Right lobe of liver (tissue), 6 donors: Measurements from ENCODE around the gene SDK1. TPM values are rescaled to one million over a fixed set of nuclear protein-coding genes. Genes with fewer than 3 reads are reported as not detected.

ENCODE experiments used
- ATAC-seq, 4 donors: fragments of 200-7000 bp; cut with Tn5 transposase; one replicate each; pipeline ENCODE4 v1.9.1; 2020; ENCODE audit warnings: mild to moderate bottlenecking in 4 of 4, moderate library complexity in 4 of 4
- DNase-seq, 3 donors: peaks; one replicate each; pipeline ENCODE4 v3.0.0-alpha.2; 2020
- H3K27ac ChIP-seq, 3 donors: fragments of 200-600 bp; one replicate each; pipeline ENCODE4 v1.8.0; 2022
- H3K27me3 ChIP-seq, 2 donors: fragments of 200-600 bp; one replicate each; pipeline ENCODE4 v1.8.0; 2022
- H3K36me3 ChIP-seq, 4 donors: fragments of 200-600 bp; sonication (generic) in 1 of 4; one replicate each; pipeline versions ENCODE4 v1.5.1 to v1.8.0; 2017 to 2022; ENCODE audit warnings: control low read depth in 1 of 4
- H3K4me1 ChIP-seq, 4 donors: fragments of 200-600 bp; sonication (generic) in 1 of 4; one replicate each; pipeline versions ENCODE4 v1.5.1 to v1.8.0; 2017 to 2022; ENCODE audit warnings: control low read depth in 1 of 4
- H3K4me3 ChIP-seq, 3 donors: fragments of 200-600 bp; one replicate each; pipeline ENCODE4 v1.8.0; 2022
- H3K9me3 ChIP-seq, 4 donors: fragments of 200-600 bp; sonication (generic) in 1 of 4; one replicate each; pipeline versions ENCODE4 v1.5.1 to v1.8.0; 2017 to 2022; ENCODE audit warnings: control low read depth in 1 of 4
- POLR2A ChIP-seq: fragments of 450-650 bp; IDR thresholded peaks from one replicate; pipeline ENCODE4 v1.6.1; 2017; ENCODE audit warnings: antibody characterized with exemption, mild to moderate bottlenecking
- WGBS: methylation state at CpG from one replicate; pipeline ENCODE4 v1.1.6; 2018; ENCODE audit warnings: low coverage, low lambda C conversion rate; ENCODE audit not compliant: insufficient coverage; ENCODE audit errors: missing lambda C conversion rate; 5-methylcytosine and 5-hydroxymethylcytosine counted together
- intact Hi-C, 2 donors: fragments of 100-400 bp; cut with DNase I; formaldehyde crosslinking; loops; one replicate each; pipeline versions ENCODE4 v1.11.2 to v1.14.1; 2022
- long read RNA-seq: library from polyadenylated mRNA; unstranded; transcript quantifications from one replicate; pipeline ENCODE4 v2.0.0, GENCODE V29; 2019
- total RNA-seq, 6 experiments: library from RNA; depleted of rRNA in 2 of 6; stranded (reverse); fragments of >200 nt in 2 of 6; fragmentation: NEBNext Ultra II Directional in 3 of 6; extraction: Animal tissue kit (Norgen Biotek cat#: 25700) in 3 of 6; gene quantifications; one replicate each; pipeline versions ENCODE4 v1.1.0 to v1.2.4, GENCODE V29; 2016 to 2023
- TF ChIP-seq, protein P1 (sequence below), 4 donors: fragments of 200-600 bp in 3 of 4; fragments of 450-650 bp in 1 of 4; IDR thresholded peaks; one replicate each; pipeline versions ENCODE4 v1.5.1 to v1.8.0; 2016 to 2022; ENCODE audit warnings: antibody characterized with exemption in 4 of 4, mild to moderate bottlenecking in 2 of 4
- donor health status: DM: no; HTN: yes; CAD: no.
- donor health status: DM: no; HTN: no; CAD: no.
- donor health status: DM: no; HTN: no; CAD: no.
- donor health status: DM: no; HTN: yes; CAD: no.
- donor health status: DM: no; HTN: yes; CAD: no.

SDK1 gene, protein sequence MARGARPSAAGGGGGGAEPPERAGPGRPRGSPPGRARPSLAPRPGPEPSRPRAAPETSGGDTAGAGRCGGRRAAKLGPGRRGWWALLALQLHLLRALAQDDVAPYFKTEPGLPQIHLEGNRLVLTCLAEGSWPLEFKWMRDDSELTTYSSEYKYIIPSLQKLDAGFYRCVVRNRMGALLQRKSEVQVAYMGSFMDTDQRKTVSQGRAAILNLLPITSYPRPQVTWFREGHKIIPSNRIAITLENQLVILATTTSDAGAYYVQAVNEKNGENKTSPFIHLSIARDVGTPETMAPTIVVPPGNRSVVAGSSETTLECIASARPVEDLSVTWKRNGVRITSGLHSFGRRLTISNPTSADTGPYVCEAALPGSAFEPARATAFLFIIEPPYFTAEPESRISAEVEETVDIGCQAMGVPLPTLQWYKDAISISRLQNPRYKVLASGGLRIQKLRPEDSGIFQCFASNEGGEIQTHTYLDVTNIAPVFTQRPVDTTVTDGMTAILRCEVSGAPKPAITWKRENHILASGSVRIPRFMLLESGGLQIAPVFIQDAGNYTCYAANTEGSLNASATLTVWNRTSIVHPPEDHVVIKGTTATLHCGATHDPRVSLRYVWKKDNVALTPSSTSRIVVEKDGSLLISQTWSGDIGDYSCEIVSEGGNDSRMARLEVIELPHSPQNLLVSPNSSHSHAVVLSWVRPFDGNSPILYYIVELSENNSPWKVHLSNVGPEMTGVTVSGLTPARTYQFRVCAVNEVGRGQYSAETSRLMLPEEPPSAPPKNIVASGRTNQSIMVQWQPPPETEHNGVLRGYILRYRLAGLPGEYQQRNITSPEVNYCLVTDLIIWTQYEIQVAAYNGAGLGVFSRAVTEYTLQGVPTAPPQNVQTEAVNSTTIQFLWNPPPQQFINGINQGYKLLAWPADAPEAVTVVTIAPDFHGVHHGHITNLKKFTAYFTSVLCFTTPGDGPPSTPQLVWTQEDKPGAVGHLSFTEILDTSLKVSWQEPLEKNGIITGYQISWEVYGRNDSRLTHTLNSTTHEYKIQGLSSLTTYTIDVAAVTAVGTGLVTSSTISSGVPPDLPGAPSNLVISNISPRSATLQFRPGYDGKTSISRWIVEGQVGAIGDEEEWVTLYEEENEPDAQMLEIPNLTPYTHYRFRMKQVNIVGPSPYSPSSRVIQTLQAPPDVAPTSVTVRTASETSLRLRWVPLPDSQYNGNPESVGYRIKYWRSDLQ (N-terminal part only)
- 1 to 10 TPM in 2 of 6 experiments, under 1 TPM in 4; 0.07 to 1.4 (median 0.65) TPM for total RNA-seq
- long read RNA-seq = 0 reads

DNA sequence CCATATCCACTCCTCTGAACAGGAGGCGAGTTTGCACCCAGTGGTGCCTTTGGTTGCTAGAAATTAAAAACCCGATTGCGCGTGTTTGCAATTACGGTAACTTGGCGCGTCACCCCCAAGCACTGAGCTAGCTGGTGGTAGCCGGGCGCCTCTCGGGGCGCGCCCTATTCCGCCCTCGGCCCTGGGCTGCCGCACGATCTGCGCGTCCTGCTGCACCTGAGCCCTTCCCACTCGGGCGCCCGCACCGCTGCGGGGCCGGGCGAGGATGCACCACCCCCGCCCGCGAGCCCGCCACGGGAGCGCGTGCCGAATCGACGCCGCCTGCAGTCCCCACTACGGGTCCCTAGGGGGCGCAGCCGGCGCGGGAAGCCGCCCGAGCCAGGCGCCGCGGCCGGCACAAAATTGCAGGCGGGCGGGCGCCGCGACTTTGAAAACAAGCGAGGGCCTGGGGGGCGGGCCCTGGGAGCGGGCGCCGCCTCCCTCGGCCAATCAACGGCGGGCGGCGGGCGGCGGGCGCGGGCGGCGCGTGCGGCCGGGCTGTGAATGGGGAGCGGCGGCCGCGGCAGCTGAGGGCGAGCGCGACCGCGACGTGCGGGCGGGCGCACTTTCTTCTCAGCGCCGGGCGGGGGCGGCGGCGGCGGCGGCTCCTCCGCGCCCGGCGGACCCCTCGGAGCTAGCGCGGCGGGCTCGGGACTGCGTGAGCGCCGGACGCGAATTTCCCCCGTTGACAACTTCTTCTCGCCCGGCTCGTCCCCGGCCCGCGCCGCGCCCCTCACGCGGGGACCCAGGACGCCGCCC, at the start of gene SDK1:
SDK1 (plus strand) TSS at position 602 of the 798 bp plus-strand sequence. CDS start 335 bp downstream, outside the sequence.
- Histone ChIP-seq H3K4me3 (peak within 1 kb of the TSS; percentile 35 to 53 (median 43)), H3K27ac (no peak within 1 kb of the TSS), H3K36me3 (no peaks in the 10 kb centered on the region), H3K9me3 (no peaks in the 10 kb centered on the region), H3K4me1 (peaks cover 0 to 10% (median 0%) of the 10 kb centered on the region in 4 donors), H3K27me3 (no peaks in the 10 kb centered on the region)
- intact Hi-C loops = no loop called here
- ATAC-seq (peak; percentile 96 to 99 (median 98)), DNase-seq (peak; percentile 92 to 93 (median 92))
- WGBS = 0% methylated on average over 13 of the region's 119 CpGs
- TF ChIP-seq, protein P1, sequence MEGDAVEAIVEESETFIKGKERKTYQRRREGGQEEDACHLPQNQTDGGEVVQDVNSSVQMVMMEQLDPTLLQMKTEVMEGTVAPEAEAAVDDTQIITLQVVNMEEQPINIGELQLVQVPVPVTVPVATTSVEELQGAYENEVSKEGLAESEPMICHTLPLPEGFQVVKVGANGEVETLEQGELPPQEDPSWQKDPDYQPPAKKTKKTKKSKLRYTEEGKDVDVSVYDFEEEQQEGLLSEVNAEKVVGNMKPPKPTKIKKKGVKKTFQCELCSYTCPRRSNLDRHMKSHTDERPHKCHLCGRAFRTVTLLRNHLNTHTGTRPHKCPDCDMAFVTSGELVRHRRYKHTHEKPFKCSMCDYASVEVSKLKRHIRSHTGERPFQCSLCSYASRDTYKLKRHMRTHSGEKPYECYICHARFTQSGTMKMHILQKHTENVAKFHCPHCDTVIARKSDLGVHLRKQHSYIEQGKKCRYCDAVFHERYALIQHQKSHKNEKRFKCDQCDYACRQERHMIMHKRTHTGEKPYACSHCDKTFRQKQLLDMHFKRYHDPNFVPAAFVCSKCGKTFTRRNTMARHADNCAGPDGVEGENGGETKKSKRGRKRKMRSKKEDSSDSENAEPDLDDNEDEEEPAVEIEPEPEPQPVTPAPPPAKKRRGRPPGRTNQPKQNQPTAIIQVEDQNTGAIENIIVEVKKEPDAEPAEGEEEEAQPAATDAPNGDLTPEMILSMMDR (IDR thresholded peaks at IDR 0.05) = peak; percentile 91 to 97 (median 94)
- peak; percentile 15 for TF ChIP-seq POLR2A

DNA sequence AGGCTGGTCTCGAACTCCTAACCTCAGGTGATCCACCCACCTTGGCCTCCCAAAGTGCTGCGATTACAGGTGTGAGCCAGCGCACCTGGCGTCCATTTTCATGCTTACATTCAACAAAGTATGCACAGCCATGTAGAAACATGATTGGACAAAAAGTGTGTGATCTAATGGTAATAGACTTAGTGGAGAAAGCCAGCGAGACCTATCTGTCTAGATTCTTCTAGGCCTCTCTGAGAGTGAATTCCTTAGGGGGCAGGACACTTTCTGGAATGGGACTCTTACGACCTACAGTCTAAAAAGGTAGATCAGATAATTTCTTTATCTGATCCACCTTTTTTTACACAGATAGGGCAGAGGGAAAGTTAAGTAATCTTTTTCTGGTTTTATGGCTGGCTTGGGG, 46.3 kb upstream of the SDK1 start:
- intact Hi-C loops = no loop called here
- Histone ChIP-seq H3K9me3 (no peaks in the 10 kb centered on the region), H3K36me3 (no peaks in the 10 kb centered on the region), H3K4me1 (no peaks in the 10 kb centered on the region), H3K4me3 (no peak overlapping the region), H3K27me3 (no peaks in the 10 kb centered on the region), H3K27ac (no peak overlapping the region)
- DNase-seq = no peak
- 65% methylated on average over 6 of the region's 6 CpGs for WGBS
- TF ChIP-seq, protein P1 (IDR thresholded peaks at IDR 0.05) = no peak
- TF ChIP-seq POLR2A = no peak
- no peak for ATAC-seq

DNA sequence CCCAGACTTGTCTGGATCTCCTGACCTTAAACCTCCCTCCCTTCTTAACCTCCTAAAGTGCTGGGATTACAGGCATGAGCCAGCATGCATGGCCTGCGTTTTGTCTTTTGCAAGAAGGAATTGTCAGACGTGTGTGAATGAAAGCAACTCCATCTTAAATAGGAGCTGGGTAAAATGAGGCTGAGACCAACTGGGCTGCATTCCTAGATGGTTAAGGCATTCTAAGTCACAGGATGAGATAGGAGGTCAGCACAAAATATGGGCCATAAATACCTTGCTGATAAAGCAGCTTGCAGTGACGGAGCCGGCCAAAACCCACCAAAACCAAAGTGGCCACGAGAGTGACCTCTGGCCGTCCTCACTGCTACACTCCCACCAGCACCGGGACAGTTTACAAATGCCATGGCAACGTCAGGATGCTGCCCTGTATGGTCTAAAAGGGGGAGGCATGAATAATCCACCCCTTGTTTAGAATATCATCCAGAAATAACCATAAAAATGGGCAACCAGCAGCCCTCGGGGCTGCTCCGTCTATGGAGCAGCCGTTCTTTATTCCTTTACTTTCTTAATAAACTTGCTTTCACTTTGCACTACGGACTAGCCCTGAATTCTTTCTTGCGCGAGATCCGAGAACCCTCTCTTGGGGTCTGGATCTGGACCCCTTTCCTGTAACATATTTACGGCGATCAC, 41.2 kb upstream of the SDK1 start:
- DNase-seq = no peak
- no peak for TF ChIP-seq POLR2A
- TF ChIP-seq, protein P1 (IDR thresholded peaks at IDR 0.05) = no peak
- H3K27me3 ChIP-seq = no peaks in the 10 kb centered on the region
- intact Hi-C loops = no loop called here
- H3K36me3 ChIP-seq = no peaks in the 10 kb centered on the region
- H3K4me3 ChIP-seq = peak overlapping the region in 1 of 3 donors; percentile 3
- no peaks in the 10 kb centered on the region for H3K4me1 ChIP-seq
- H3K9me3 ChIP-seq = no peaks in the 10 kb centered on the region
- no peak for ATAC-seq
- no peak overlapping the region for H3K27ac ChIP-seq
- WGBS = 53% methylated on average over 12 of the region's 17 CpGs
